ENCODE results near the gene PRRC2B.

Gene PRRC2B

GRCh38 chr9:131403493-131403773 is 9.5 kb downstream of the PRRC2B start:
- Histone ChIP-seq H3K4me1 (ENCODE audit: low read length) (peaks cover 24% of the 10 kb centered on the region), H3K36me3 (replicated peaks; ENCODE audit: insufficient read depth, low read length) (0 out of 2 replicates have a peak, but pooled peaks cover 3% of the 10 kb centered on the region), H4K20me1 (ENCODE audit: insufficient read depth, low read length) (peaks cover 98% of the 10 kb centered on the region), H3K27ac (ENCODE audit: low read length) (no peak overlapping the region), H3K4me3 (ENCODE audit: low read length) (no peak overlapping the region), H3K79me2 (ENCODE audit: low read length) (peaks cover 99% of the 10 kb centered on the region), H3K9me2 (replicated peaks; ENCODE audit: insufficient read depth, low read length) (no peaks in the 10 kb centered on the region), H2AFZ (ENCODE audit: low read length) (no peak overlapping the region), H3K9ac (ENCODE audit: low read length) (no peak overlapping the region), H3K27me3 (replicated peaks; ENCODE audit: insufficient read depth, low read length) (no peaks in the 10 kb centered on the region), H3K9me3 (replicated peaks; ENCODE audit: insufficient read depth, low read length) (no peaks in the 10 kb centered on the region), H3F3A (ENCODE audit: insufficient read depth, low read length) (peaks cover 12% of the 10 kb centered on the region), H3K4me2 (ENCODE audit: low read depth, low read length) (no peak overlapping the region)
- TF ChIP-seq CTCF (IDR thresholded peaks at IDR 0.05; ENCODE audit: low read length) (no peak), EZH2phosphoT487 (IDR thresholded peaks at IDR 0.05; ENCODE audit: low read length) (no peak), EZH2 (optimal IDR thresholded peaks at IDR 0.05; ENCODE audit: low read depth, low read length) (no peak)
- no peak for DNase-seq

- H3K4me1 ChIP-seq (ENCODE audit: low read length): peaks cover 20% of the 10 kb centered on the region
- peaks cover 100% of the 10 kb centered on the region for H3K79me2 ChIP-seq (ENCODE audit: low read length)
- H3K9me3 ChIP-seq (replicated peaks; ENCODE audit: insufficient read depth, low read length): no peaks in the 10 kb centered on the region
- H3K9ac ChIP-seq (ENCODE audit: low read length): no peak overlapping the region
- H3K36me3 ChIP-seq (replicated peaks; ENCODE audit: insufficient read depth, low read length): 0 out of 2 replicates have a peak, but pooled peaks cover 3% of the 10 kb centered on the region
- peaks cover 9% of the 10 kb centered on the region; the same call in 1 of the 2 replicates for H3F3A ChIP-seq (ENCODE audit: insufficient read depth, low read length)
- no peak for DNase-seq
- no peak overlapping the region for H3K4me2 ChIP-seq (ENCODE audit: low read depth, low read length)
- no peaks in the 10 kb centered on the region for H3K9me2 ChIP-seq (replicated peaks; ENCODE audit: insufficient read depth, low read length)
- no peaks in the 10 kb centered on the region for H3K27me3 ChIP-seq (replicated peaks; ENCODE audit: insufficient read depth, low read length)
- H4K20me1 ChIP-seq (ENCODE audit: insufficient read depth, low read length): peaks cover 97% of the 10 kb centered on the region
- H2AFZ ChIP-seq (ENCODE audit: low read length): no peak overlapping the region
- H3K4me3 ChIP-seq (ENCODE audit: low read length): no peak overlapping the region
- H3K27ac ChIP-seq (ENCODE audit: low read length): no peak overlapping the region
- TF ChIP-seq EZH2 (optimal IDR thresholded peaks at IDR 0.05; ENCODE audit: low read depth, low read length) (no peak), CTCF (IDR thresholded peaks at IDR 0.05; ENCODE audit: low read length) (no peak), EZH2phosphoT487 (IDR thresholded peaks at IDR 0.05; ENCODE audit: low read length) (no peak)
Observed at GRCh38 chr9:131404581-131404980, 10.7 kb downstream of the PRRC2B start.

- no peak overlapping the region for H3K4me2 ChIP-seq (ENCODE audit: low read depth, low read length)
- H3K9ac ChIP-seq (ENCODE audit: low read length): no peak overlapping the region
- no peaks in the 10 kb centered on the region for H3K27me3 ChIP-seq (replicated peaks; ENCODE audit: insufficient read depth, low read length)
- no peak overlapping the region for H2AFZ ChIP-seq (ENCODE audit: low read length)
- peaks cover 9% of the 10 kb centered on the region; the same call in 1 of the 2 replicates for H3F3A ChIP-seq (ENCODE audit: insufficient read depth, low read length)
- peaks cover 100% of the 10 kb centered on the region for H3K79me2 ChIP-seq (ENCODE audit: low read length)
- no peaks in the 10 kb centered on the region for H3K9me2 ChIP-seq (replicated peaks; ENCODE audit: insufficient read depth, low read length)
- H3K36me3 ChIP-seq (replicated peaks; ENCODE audit: insufficient read depth, low read length): 0 out of 2 replicates have a peak, but pooled peaks cover 3% of the 10 kb centered on the region
- peaks cover 97% of the 10 kb centered on the region for H4K20me1 ChIP-seq (ENCODE audit: insufficient read depth, low read length)
- no peak for DNase-seq
- H3K4me3 ChIP-seq (ENCODE audit: low read length): no peak overlapping the region
- no peak overlapping the region for H3K27ac ChIP-seq (ENCODE audit: low read length)
- H3K4me1 ChIP-seq (ENCODE audit: low read length): peaks cover 20% of the 10 kb centered on the region
- TF ChIP-seq EZH2phosphoT487 (IDR thresholded peaks at IDR 0.05; ENCODE audit: low read length) (no peak), EZH2 (optimal IDR thresholded peaks at IDR 0.05; ENCODE audit: low read depth, low read length) (no peak), CTCF (IDR thresholded peaks at IDR 0.05; ENCODE audit: low read length) (no peak)
- H3K9me3 ChIP-seq (replicated peaks; ENCODE audit: insufficient read depth, low read length): no peaks in the 10 kb centered on the region
Observed at GRCh38 chr9:131404987-131405386, 11.1 kb downstream of the PRRC2B start.
